Activated naive CD8-positive, alpha-beta T cell (primary cell): ENCODE data around the gene SPDL1.

ENCODE experiments used
- H3K27ac Mint-ChIP-seq: one replicate; pipeline ENCODE4 v1.8.0; 2021; ENCODE audit warnings: mixed read lengths
- H3K27me3 Mint-ChIP-seq: one replicate; pipeline ENCODE4 v1.8.0; 2021; ENCODE audit warnings: mixed read lengths
- H3K36me3 Mint-ChIP-seq: one replicate; pipeline ENCODE4 v1.8.0; 2021; ENCODE audit warnings: mixed read lengths
- H3K4me1 Mint-ChIP-seq: one replicate; pipeline ENCODE4 v1.8.0; 2021; ENCODE audit warnings: low read depth, mixed read lengths
- H3K4me3 Mint-ChIP-seq: one replicate; pipeline ENCODE4 v1.8.0; 2021; ENCODE audit warnings: mild to moderate bottlenecking, mixed read lengths
- H3K9me3 Mint-ChIP-seq: one replicate; pipeline ENCODE4 v1.8.0; 2021; ENCODE audit warnings: low read depth, mixed read lengths

The SPDL1 gene

DNA sequence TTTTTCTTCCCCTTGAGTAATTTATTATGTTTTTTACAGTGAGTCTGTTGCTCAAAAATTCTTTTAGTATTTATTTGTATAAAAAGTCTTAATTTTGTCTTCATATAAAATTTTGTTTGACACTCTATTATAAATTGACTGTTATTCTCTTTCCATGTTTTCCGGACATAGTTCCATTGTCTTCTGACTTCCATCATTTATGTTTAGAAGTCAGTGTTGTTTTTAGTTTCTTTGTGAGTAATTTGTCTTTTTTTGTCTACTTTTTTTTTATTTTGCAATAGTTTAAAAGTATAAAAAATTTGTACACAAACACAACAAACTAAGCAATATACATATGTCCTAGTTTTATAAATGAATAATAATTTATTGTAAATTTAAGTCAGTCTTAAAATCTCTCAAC, 25.7 kb upstream of the SPDL1 start:
- Mint-ChIP-seq H3K27ac (no peak overlapping the region), H3K9me3 (peaks cover 3% of the 10 kb centered on the region), H3K36me3 (no peaks in the 10 kb centered on the region), H3K4me3 (no peak overlapping the region), H3K4me1 (no peaks in the 10 kb centered on the region), H3K27me3 (peaks cover 13% of the 10 kb centered on the region)

GRCh38 chr5:169561893-169562292, 21.7 kb upstream of the SPDL1 start:
- H3K36me3 Mint-ChIP-seq: no peaks in the 10 kb centered on the region
- H3K9me3 Mint-ChIP-seq: no peaks in the 10 kb centered on the region
- H3K27ac Mint-ChIP-seq: no peak overlapping the region
- no peak overlapping the region for H3K4me3 Mint-ChIP-seq
- no peaks in the 10 kb centered on the region for H3K4me1 Mint-ChIP-seq
- H3K27me3 Mint-ChIP-seq: peaks cover 22% of the 10 kb centered on the region

- Mint-ChIP-seq H3K4me3 (no peak overlapping the region), H3K36me3 (no peaks in the 10 kb centered on the region), H3K27ac (no peak overlapping the region), H3K9me3 (no peaks in the 10 kb centered on the region), H3K27me3 (peaks cover 28% of the 10 kb centered on the region), H3K4me1 (no peaks in the 10 kb centered on the region)
These were observed 20.2 kb upstream of the SPDL1 start for GRCh38 chr5:169563369-169563768.

- Mint-ChIP-seq H3K36me3 (no peaks in the 10 kb centered on the region), H3K4me1 (no peaks in the 10 kb centered on the region)
These were observed 17.4 kb upstream of the SPDL1 start for GRCh38 chr5:169566202-169566601.

GRCh38 chr5:169567079-169567478, 16.5 kb upstream of the SPDL1 start:
- Mint-ChIP-seq H3K9me3 (no peaks in the 10 kb centered on the region), H3K27me3 (peaks cover 32% of the 10 kb centered on the region), H3K4me3 (no peak overlapping the region), H3K4me1 (no peaks in the 10 kb centered on the region), H3K36me3 (no peaks in the 10 kb centered on the region), H3K27ac (no peak overlapping the region)

More at GRCh38 chr5:169566202-169566601, 17.4 kb upstream of the SPDL1 start:
- Mint-ChIP-seq H3K4me3 (no peak overlapping the region), H3K9me3 (no peaks in the 10 kb centered on the region), H3K27me3 (peaks cover 32% of the 10 kb centered on the region), H3K27ac (no peak overlapping the region)

DNA sequence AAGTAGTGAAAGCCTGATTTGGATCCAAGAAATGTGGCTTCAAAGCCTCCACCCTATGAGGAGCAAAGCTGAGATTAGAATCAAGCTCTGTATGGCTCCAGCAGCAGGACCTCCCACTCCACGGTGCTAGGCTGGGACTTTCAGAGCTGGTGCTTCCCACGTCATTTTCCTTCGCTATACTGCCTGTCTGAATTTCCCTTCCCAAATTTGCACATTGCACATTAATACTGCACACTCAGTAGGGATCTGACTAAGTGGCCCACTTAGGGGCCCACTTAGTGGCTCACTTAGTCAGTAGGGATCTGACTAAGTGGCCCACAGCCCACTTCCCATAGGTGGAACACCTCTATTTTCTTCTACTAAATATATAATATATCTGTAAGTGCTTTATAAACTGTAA, 14.1 kb upstream of the SPDL1 start:
- Mint-ChIP-seq H3K27ac (no peak overlapping the region), H3K4me3 (no peak overlapping the region), H3K9me3 (no peaks in the 10 kb centered on the region), H3K36me3 (no peaks in the 10 kb centered on the region), H3K4me1 (no peaks in the 10 kb centered on the region), H3K27me3 (peaks cover 29% of the 10 kb centered on the region)

- no peaks in the 10 kb centered on the region for H3K4me1 Mint-ChIP-seq
- no peaks in the 10 kb centered on the region for H3K36me3 Mint-ChIP-seq
- H3K9me3 Mint-ChIP-seq: no peaks in the 10 kb centered on the region
- H3K27ac Mint-ChIP-seq: no peak overlapping the region
- H3K4me3 Mint-ChIP-seq: no peak overlapping the region
- peaks cover 29% of the 10 kb centered on the region for H3K27me3 Mint-ChIP-seq
These were observed 12.2 kb upstream of the SPDL1 start for GRCh38 chr5:169571355-169571754.

GRCh38 chr5:169574134-169574646, 9.4 kb upstream of the SPDL1 start:
- Mint-ChIP-seq H3K9me3 (no peaks in the 10 kb centered on the region), H3K27me3 (peaks cover 26% of the 10 kb centered on the region), H3K4me3 (no peak overlapping the region), H3K4me1 (no peaks in the 10 kb centered on the region), H3K27ac (no peak overlapping the region), H3K36me3 (no peaks in the 10 kb centered on the region)

- Mint-ChIP-seq H3K4me1 (no peaks in the 10 kb centered on the region), H3K9me3 (no peaks in the 10 kb centered on the region), H3K27ac (no peak overlapping the region), H3K4me3 (no peak overlapping the region), H3K36me3 (no peaks in the 10 kb centered on the region), H3K27me3 (peaks cover 22% of the 10 kb centered on the region)
These were observed 7.4 kb upstream of the SPDL1 start for GRCh38 chr5:169576181-169576598.

DNA sequence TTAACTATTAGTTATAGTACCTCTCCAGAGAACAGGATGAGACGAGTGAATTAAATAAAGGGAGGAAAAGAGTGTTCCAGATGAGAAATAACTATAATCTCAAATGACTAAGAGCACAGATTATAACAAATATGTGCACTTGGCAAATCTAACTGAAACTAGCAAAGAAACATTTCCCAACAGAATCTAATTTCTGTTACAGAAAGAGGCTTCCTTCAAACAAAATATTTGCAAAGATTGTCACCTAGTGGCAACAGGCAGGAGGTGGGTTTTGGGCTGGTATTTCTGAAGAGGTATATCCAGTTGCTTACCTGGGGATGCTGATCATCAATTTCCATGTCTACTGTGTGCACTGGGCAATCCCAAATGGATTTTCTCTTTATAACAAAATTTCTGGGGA, 5.6 kb upstream of the SPDL1 start:
- no peak overlapping the region for H3K4me3 Mint-ChIP-seq
- no peaks in the 10 kb centered on the region for H3K36me3 Mint-ChIP-seq
- peaks cover 8% of the 10 kb centered on the region for H3K4me1 Mint-ChIP-seq
- H3K27me3 Mint-ChIP-seq: peaks cover 18% of the 10 kb centered on the region
- no peaks in the 10 kb centered on the region for H3K9me3 Mint-ChIP-seq
- no peak overlapping the region for H3K27ac Mint-ChIP-seq

DNA sequence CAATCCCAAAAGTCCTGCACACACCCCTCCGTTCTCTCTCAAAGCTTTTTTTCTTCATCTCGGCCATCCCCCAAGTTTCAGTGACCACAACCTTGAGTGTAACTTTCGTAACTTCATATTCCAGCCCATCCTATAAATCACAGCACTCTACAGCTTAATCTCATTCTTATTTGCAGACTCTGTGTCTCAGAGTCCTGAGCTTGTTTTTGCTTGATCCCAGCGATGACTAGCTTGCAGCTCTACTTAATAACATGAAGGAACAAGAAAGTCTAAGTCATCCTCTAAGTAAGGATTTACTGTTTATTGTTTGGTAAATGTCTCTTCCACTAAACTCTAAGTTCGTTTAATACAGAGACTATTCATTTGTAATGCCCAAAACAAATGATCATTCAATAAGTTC, 2.6 kb upstream of the SPDL1 start:
- Mint-ChIP-seq H3K9me3 (no peaks in the 10 kb centered on the region), H3K36me3 (no peaks in the 10 kb centered on the region), H3K27me3 (peaks cover 9% of the 10 kb centered on the region), H3K4me1 (peaks cover 23% of the 10 kb centered on the region), H3K27ac (no peak overlapping the region), H3K4me3 (no peak overlapping the region)

- H3K4me3 Mint-ChIP-seq: no peak overlapping the region
- no peaks in the 10 kb centered on the region for H3K36me3 Mint-ChIP-seq
- H3K9me3 Mint-ChIP-seq: no peaks in the 10 kb centered on the region
- H3K4me1 Mint-ChIP-seq: peaks cover 28% of the 10 kb centered on the region
- H3K27me3 Mint-ChIP-seq: peaks cover 4% of the 10 kb centered on the region
- H3K27ac Mint-ChIP-seq: no peak overlapping the region
These were observed 1.9 kb upstream of the SPDL1 start for GRCh38 chr5:169581580-169582227.

DNA sequence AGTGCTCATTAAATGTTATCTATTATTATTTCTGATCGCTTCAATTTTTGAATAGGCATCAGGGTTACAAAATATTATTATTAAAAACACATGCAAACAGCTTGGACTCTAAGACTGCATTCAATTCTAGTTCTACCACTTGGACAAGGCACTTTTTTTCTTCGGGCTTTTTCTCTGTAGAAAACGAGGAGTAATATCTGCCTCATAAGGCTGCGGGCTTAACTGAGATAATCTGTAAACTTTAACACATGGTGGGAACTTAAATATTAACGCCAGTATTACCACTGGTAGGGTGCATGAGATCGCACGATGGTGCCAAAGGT, 511 bp upstream of the SPDL1 start:
- no peaks in the 10 kb centered on the region for H3K27me3 Mint-ChIP-seq
- peak overlapping the region; percentile 98 for H3K4me3 Mint-ChIP-seq
- no peaks in the 10 kb centered on the region for H3K36me3 Mint-ChIP-seq
- peak overlapping the region; percentile 93 for H3K27ac Mint-ChIP-seq
- H3K4me1 Mint-ChIP-seq: peaks cover 28% of the 10 kb centered on the region
- no peaks in the 10 kb centered on the region for H3K9me3 Mint-ChIP-seq

- Mint-ChIP-seq H3K27ac (peak overlapping the region; percentile 74), H3K4me3 (peak overlapping the region; percentile 98), H3K36me3 (peaks cover 9% of the 10 kb centered on the region), H3K9me3 (no peaks in the 10 kb centered on the region), H3K4me1 (peaks cover 28% of the 10 kb centered on the region), H3K27me3 (no peaks in the 10 kb centered on the region)
These were observed 1.5 kb downstream of the SPDL1 start for GRCh38 chr5:169584998-169585451.

DNA sequence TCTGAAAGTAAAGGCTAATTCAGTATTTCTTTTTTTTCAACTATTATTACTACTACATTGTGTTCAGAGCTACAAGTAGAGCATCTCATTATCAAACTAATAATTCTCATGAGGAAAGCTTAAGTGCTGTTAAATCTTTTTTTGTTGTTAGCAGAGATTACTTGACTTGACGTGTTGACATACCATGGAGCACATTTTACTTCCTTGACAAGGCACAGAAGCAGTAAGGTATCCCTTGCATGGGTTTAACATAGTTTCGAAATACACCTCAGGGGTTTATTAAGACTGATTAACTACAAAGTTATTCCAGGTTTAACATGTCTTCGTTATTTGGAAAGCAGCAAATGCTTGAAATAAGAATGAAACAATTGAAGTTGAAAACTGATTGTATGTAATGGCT, 7.0 kb downstream of the SPDL1 start:
- Mint-ChIP-seq H3K27me3 (no peaks in the 10 kb centered on the region), H3K36me3 (peaks cover 29% of the 10 kb centered on the region), H3K9me3 (no peaks in the 10 kb centered on the region), H3K27ac (no peak overlapping the region), H3K4me1 (peaks cover 8% of the 10 kb centered on the region), H3K4me3 (no peak overlapping the region)

- H3K27ac Mint-ChIP-seq: no peak overlapping the region
- H3K27me3 Mint-ChIP-seq: no peaks in the 10 kb centered on the region
- no peaks in the 10 kb centered on the region for H3K4me1 Mint-ChIP-seq
- no peaks in the 10 kb centered on the region for H3K9me3 Mint-ChIP-seq
- no peak overlapping the region for H3K4me3 Mint-ChIP-seq
- H3K36me3 Mint-ChIP-seq: peaks cover 31% of the 10 kb centered on the region
These were observed 8.1 kb downstream of the SPDL1 start for GRCh38 chr5:169591636-169592035.
